ENCODE data around the gene PXYLP1. TPM values are rescaled to one million over a fixed set of nuclear protein-coding genes. Genes with fewer than 3 reads are reported as not detected.
A peak's percentile ranks its signal among the peaks of the same experiment; 100 is the strongest.

PXYLP1 gene
- total and polyA plus RNA-seq, 9 of the 15 experiments (the other 6 are each of a cell fraction or from before 2014, with no cell fraction given): 0.80 to 2.9 (median 1.3) TPM

DNA sequence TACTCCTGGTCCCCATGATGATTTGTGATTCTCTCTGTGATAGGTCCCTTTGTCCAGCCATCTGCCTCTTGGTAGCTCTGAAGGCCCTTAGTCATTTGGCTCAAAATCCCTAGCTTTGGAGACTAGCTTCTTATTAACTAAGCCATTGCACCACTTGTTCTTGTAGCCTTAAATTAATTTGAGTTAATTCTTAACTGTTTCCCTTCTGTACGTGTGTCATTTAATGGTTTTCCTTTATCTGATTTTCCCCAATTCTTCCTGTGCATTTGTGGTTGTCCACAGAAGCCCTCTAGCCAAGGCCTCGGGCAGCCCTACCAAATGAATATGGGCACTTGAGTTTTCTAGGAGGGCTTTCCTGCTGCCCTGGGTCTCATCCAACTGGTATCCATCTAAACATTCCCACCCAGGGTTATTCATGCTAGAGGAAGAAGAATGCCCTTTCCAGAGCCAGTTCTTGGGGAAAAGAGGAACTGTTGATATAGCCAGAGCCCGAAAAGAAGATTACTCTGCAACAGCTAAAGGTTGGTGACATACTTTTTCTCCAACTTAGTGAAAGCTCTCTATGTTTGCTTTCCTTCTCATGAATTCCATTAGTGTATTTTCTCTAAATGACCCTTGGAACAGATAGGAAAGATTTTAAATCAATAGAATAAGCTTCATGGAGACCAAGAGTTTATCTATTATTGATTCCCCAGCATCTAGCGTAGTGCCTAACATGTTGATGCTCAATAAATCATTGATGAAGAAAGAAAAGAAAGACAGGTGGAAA lies 92.5 kb downstream of the PXYLP1 start:
- ChIA-PET POLR2A (interaction anchor here (1.0 to 2.0 kb wide), 6 partner anchors 8 to 13 kb away, joined by 3 to 7 read pairs (median 4); no protein-coding TSS in a partner anchor), CTCF (ENCODE audit: low intra/inter-chr PET ratio) (no interaction called here)
- Histone ChIP-seq H3K27me3 (ENCODE audit: control insufficient read depth in 2 of 2, insufficient read depth in 2 of 2, low read length in 2 of 2) (no peaks in the 10 kb centered on the region), H3K36me3 (ENCODE audit: control insufficient read depth, insufficient read depth, low read length) (no peaks in the 10 kb centered on the region), H3K9me1 (ENCODE audit: control insufficient read depth, insufficient read depth, low read length) (no peaks in the 10 kb centered on the region), H4K20me1 (replicated peaks; ENCODE audit: control insufficient read depth, insufficient read depth, low read length) (no peaks in the 10 kb centered on the region), H3K4me2 (ENCODE audit: insufficient read depth, low read length) (no peak overlapping the region), H3K9me3 (replicated peaks; ENCODE audit: control insufficient read depth, insufficient read depth, low read depth, low read length) (no peaks in the 10 kb centered on the region; the same call in 1 of the 2 replicates), H3K79me2 (ENCODE audit: control insufficient read depth, insufficient read depth, low read length) (no peaks in the 10 kb centered on the region), H3K4me1 (replicated peaks in 1 of 2; ENCODE audit: control insufficient read depth in 2 of 2, insufficient read depth in 2 of 2, low read length in 2 of 2) (peaks cover 0 to 12% of the 10 kb centered on the region in 2 experiments; a peak in 2 of 5 replicates), H2AFZ (ENCODE audit: low read depth, low read length) (peak overlapping the region; percentile 47), H3K9ac (ENCODE audit: insufficient read depth in 1 of 2, low read depth in 2 of 2, low read length in 2 of 2) (no peak overlapping the region), H3K27ac (ENCODE audit: extremely low read depth, low read depth, low read length) (no peak overlapping the region), H3K4me3 (no peak overlapping the region)
- 45% methylated on average over 4 of the region's 4 CpGs for WGBS (ENCODE audit: insufficient coverage, low coverage, missing lambda C conversion rate)
- FAIRE-seq: no peak
- no peak for DNase-seq (ENCODE audit: extremely low read depth in 1 of 4, low spot score in 3 of 4)
- no peak for ATAC-seq
- TF ChIP-seq SPI1 (IDR thresholded peaks at IDR 0.05; ENCODE audit: borderline replicate concordance, low read depth, low read length) (peak; percentile 86), ZNF175 (CRISPR knock-in tag; IDR thresholded peaks at IDR 0.05; ENCODE audit: low read depth) (0 out of 2 replicates have a peak, but pooled peaks have one; percentile 34), FOSL1 (tag; conservative IDR thresholded peaks at IDR 0.05) (0 out of 2 replicates have a peak, but pooled peaks have one; percentile 32)
- TF ChIP-seq, protein P1, sequence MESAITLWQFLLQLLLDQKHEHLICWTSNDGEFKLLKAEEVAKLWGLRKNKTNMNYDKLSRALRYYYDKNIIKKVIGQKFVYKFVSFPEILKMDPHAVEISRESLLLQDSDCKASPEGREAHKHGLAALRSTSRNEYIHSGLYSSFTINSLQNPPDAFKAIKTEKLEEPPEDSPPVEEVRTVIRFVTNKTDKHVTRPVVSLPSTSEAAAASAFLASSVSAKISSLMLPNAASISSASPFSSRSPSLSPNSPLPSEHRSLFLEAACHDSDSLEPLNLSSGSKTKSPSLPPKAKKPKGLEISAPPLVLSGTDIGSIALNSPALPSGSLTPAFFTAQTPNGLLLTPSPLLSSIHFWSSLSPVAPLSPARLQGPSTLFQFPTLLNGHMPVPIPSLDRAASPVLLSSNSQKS (CRISPR knock-in tag; IDR thresholded peaks at IDR 0.05): no peak
- intact Hi-C loops (cut with micrococcal nuclease): no loop called here
- BruUV-seq (replicated peaks): no TSS peak
- in situ Hi-C loops (cut with MboI): no loop called here

All from K562 (cell line).